SHP77 (cell line): Measurements from ENCODE around the gene FAM187B.
A peak's percentile ranks its signal among the peaks of the same experiment; 100 is the strongest.
"Not testable (repeated sequence)": the region's sequence is repeated elsewhere in the genome, so short reads cannot be mapped to it uniquely, and the experiment has no call there.

Experiments used
- DNase-seq, 2 experiments: peaks; one replicate each; lab custom pipeline; 2025; lab: John Stamatoyannopoulos, UW

FAM187B gene

GRCh38 chr19:35236638-35237400 is 8.3 kb upstream of the FAM187B start:
- DNase-seq = peak in 1 of 2 experiments; percentile 2

GRCh38 chr19:35232912-35233311 is 4.4 kb upstream of the FAM187B start:
- no peak for DNase-seq

- DNase-seq = no peak
These were observed 3.6 kb upstream of the FAM187B start for GRCh38 chr19:35231956-35232645.

DNA sequence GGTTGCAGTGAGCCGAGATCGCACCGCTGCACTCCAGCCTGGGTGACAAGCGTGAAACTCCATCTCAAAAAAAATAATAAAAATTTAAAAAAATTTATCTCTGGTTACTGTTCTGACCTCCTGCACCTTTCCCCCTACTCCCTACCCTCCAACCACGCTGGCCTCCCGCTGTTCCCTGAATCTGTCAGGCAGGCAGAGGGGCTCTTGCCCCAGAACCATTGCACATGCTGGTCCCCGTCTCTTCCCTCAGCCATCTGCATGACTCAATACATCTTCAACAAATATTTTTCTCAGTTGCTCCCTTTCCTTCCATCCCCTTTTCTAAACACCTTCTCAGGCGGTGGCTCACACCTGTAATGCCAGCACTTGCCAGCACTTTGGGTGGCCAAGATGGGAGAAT is 1.1 kb upstream of the FAM187B start:
- DNase-seq = no peak

GRCh38 chr19:35226748-35227147 is 1.8 kb downstream of the FAM187B start:
- DNase-seq = no peak

GRCh38 chr19:35225951-35226350 is 2.6 kb downstream of the FAM187B start:
- DNase-seq = no peak

GRCh38 chr19:35224681-35225571 is 3.6 kb downstream of the FAM187B start:
- DNase-seq = no peak

GRCh38 chr19:35223862-35224505 is 4.6 kb downstream of the FAM187B start:
- no peak for DNase-seq

- no peak for DNase-seq
These were observed 5.3 kb downstream of the FAM187B start for GRCh38 chr19:35223084-35223790.

DNA sequence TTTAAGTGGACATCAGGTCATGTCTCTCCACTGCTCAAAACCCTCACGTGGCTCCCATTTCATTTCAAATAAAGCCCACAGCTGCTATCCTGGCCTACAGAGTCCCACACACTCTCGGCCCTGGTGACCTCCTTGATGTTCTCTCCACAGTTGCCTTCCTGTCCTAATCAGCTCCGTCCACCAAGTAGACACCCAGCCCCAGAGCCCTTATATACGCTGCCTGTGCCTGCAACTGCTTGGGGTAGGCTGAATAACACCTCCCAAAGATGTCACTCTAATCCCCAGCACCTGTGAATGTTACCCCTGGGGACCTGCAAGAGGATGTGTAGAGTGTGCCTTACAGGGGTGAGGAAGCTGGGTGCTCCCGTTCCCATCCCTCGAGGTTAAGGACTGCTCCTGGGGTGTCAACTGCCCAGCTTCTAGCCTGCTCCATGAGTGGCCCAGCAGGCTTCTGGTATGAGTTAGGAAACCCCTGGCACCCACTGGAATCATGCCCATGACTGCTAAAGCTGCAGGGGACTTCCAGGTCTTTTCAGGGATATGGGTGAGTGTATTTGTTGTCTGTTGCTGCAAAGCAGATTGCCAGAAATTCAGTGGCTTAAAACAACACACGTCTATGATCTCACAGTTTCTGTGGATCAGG is 6.0 kb downstream of the FAM187B start:
- DNase-seq = no peak

GRCh38 chr19:35220973-35221590 is 7.5 kb downstream of the FAM187B start:
- not testable (repeated sequence) for DNase-seq

GRCh38 chr19:35220315-35220921 is 8.1 kb downstream of the FAM187B start:
- no peak for DNase-seq

DNA sequence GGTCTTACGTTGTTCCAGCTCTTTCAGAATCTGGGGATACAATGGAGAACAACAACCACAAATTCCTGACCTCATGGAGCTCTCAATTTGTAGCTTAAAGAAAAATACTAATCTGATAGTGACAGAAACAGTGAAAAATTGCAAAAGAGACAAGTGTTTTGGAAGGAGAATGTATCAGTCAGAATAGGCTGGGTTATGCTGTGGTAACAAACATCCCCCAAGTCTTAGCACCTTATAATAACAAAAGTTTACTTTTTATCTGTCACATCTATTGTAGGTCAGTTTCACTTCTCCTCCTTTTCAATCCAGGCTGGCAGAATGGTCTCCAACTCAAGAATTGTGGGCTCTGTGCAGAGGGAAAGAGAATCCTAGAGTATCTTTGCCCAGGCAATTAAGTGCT is 9.5 kb downstream of the FAM187B start:
- no peak for DNase-seq

DNA sequence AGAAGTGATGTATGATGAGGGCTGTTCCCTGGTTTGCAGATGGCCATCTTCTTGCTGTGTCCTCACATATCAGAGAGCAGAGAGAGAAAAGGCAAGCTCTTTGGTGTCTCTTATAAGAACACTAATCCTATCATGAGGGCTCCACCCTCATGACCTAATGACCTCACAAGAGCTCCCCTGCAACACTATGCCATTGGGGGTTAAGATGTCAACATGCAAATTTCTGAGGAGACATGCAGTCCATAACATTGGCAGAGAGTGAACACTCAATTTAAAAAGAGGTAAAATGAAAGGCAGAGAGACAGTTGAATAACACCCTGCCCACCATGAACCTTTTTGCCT is 10.9 kb downstream of the FAM187B start:
- no peak for DNase-seq

GRCh38 chr19:35216833-35217648 is 11.5 kb downstream of the FAM187B start:
- peak; percentile 4 for DNase-seq

GRCh38 chr19:35216016-35216832 is 12.3 kb downstream of the FAM187B start:
- no peak for DNase-seq

- no peak for DNase-seq
These were observed 13.6 kb downstream of the FAM187B start for GRCh38 chr19:35214766-35215422.
